ENCODE data around the gene PSMB8. TPM values are rescaled to one million over a fixed set of nuclear protein-coding genes. Genes with fewer than 3 reads are reported as not detected.
A peak's percentile ranks its signal among the peaks of the same experiment; 100 is the strongest.

The PSMB8 gene
- total and polyA plus RNA-seq, 2 of the 8 experiments (the other 6 are each of a cell fraction or from before 2014, with no cell fraction given): 18.4 to 43.0 TPM

DNA sequence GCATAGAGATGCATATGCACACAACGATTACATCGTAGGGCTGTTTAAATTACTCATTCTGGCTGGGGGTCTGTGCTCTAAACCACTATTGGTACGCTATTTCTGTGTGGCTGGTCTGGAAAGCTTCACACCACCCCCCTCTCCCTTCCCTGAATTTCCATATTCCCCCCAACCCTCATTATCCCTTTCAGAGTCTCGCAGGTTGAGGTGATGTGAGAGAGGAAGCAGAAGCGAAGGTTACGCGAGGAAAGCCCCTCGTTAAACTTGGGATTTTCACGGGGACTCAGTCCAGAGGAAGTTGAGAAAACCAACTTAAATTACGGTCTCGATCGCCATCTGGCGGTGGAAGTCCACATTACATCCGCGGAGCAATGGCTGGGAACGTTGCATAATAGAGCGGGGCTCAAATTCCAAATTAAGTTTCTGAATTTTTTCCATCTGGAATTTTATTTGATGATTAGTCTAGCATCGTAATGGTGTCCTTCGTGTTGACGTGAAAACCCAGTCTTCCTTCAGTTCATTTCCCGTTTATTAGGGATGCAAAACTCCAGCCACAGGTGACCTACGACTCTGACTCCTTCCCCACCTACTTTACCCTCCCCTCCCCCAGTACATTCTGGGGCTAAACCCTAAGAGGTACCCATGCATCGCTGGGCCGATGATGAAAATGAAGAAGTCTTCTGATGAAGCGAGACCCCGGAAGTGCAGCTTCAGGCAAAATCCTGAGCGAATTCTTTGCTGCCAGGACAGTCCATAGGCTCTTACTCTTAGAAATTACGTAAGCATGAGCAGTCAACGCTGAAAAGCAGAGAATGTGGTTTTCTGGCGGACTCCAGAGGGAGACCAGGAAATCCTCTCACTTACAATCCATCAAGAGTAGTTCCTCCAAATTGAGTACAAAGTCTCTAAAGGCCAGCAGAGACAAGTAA lies 46.7 kb downstream of the PSMB8 start (continued):
- TF ChIP-seq, protein P1, sequence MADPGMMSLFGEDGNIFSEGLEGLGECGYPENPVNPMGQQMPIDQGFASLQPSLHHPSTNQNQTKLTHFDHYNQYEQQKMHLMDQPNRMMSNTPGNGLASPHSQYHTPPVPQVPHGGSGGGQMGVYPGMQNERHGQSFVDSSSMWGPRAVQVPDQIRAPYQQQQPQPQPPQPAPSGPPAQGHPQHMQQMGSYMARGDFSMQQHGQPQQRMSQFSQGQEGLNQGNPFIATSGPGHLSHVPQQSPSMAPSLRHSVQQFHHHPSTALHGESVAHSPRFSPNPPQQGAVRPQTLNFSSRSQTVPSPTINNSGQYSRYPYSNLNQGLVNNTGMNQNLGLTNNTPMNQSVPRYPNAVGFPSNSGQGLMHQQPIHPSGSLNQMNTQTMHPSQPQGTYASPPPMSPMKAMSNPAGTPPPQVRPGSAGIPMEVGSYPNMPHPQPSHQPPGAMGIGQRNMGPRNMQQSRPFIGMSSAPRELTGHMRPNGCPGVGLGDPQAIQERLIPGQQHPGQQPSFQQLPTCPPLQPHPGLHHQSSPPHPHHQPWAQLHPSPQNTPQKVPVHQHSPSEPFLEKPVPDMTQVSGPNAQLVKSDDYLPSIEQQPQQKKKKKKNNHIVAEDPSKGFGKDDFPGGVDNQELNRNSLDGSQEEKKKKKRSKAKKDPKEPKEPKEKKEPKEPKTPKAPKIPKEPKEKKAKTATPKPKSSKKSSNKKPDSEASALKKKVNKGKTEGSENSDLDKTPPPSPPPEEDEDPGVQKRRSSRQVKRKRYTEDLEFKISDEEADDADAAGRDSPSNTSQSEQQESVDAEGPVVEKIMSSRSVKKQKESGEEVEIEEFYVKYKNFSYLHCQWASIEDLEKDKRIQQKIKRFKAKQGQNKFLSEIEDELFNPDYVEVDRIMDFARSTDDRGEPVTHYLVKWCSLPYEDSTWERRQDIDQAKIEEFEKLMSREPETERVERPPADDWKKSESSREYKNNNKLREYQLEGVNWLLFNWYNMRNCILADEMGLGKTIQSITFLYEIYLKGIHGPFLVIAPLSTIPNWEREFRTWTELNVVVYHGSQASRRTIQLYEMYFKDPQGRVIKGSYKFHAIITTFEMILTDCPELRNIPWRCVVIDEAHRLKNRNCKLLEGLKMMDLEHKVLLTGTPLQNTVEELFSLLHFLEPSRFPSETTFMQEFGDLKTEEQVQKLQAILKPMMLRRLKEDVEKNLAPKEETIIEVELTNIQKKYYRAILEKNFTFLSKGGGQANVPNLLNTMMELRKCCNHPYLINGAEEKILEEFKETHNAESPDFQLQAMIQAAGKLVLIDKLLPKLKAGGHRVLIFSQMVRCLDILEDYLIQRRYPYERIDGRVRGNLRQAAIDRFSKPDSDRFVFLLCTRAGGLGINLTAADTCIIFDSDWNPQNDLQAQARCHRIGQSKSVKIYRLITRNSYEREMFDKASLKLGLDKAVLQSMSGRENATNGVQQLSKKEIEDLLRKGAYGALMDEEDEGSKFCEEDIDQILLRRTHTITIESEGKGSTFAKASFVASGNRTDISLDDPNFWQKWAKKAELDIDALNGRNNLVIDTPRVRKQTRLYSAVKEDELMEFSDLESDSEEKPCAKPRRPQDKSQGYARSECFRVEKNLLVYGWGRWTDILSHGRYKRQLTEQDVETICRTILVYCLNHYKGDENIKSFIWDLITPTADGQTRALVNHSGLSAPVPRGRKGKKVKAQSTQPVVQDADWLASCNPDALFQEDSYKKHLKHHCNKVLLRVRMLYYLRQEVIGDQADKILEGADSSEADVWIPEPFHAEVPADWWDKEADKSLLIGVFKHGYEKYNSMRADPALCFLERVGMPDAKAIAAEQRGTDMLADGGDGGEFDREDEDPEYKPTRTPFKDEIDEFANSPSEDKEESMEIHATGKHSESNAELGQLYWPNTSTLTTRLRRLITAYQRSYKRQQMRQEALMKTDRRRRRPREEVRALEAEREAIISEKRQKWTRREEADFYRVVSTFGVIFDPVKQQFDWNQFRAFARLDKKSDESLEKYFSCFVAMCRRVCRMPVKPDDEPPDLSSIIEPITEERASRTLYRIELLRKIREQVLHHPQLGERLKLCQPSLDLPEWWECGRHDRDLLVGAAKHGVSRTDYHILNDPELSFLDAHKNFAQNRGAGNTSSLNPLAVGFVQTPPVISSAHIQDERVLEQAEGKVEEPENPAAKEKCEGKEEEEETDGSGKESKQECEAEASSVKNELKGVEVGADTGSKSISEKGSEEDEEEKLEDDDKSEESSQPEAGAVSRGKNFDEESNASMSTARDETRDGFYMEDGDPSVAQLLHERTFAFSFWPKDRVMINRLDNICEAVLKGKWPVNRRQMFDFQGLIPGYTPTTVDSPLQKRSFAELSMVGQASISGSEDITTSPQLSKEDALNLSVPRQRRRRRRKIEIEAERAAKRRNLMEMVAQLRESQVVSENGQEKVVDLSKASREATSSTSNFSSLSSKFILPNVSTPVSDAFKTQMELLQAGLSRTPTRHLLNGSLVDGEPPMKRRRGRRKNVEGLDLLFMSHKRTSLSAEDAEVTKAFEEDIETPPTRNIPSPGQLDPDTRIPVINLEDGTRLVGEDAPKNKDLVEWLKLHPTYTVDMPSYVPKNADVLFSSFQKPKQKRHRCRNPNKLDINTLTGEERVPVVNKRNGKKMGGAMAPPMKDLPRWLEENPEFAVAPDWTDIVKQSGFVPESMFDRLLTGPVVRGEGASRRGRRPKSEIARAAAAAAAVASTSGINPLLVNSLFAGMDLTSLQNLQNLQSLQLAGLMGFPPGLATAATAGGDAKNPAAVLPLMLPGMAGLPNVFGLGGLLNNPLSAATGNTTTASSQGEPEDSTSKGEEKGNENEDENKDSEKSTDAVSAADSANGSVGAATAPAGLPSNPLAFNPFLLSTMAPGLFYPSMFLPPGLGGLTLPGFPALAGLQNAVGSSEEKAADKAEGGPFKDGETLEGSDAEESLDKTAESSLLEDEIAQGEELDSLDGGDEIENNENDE (IDR thresholded peaks at IDR 0.05; ENCODE audit: insufficient replicate concordance, low read length): no peak
- no peak for TF ChIP-seq NRF1 (IDR thresholded peaks at IDR 0.05; ENCODE audit: low read depth, low read length)
- no peak for TF ChIP-seq RNF2 (IDR thresholded peaks at IDR 0.05; ENCODE audit: borderline replicate concordance, low read depth, low read length, missing control alignments, poor library complexity, severe bottlenecking)
- TF ChIP-seq CTCF (IDR thresholded peaks at IDR 0.05; ENCODE audit: control extremely low read depth in 1 of 3, insufficient read depth in 1 of 3, low read depth in 1 of 3, low read length in 3 of 3): peak; percentile 69 to 83 (median 75)
- no peak for TF ChIP-seq PHF8 (conservative IDR thresholded peaks at IDR 0.05; ENCODE audit: low read depth, low read length)
- TF ChIP-seq POU5F1 (IDR thresholded peaks at IDR 0.05; ENCODE audit: low read depth, low read length): no peak
